HepG2 (cell line): ENCODE results near the gene OXLD1. TPM values are rescaled to one million over a fixed set of nuclear protein-coding genes. Genes with fewer than 3 reads are reported as not detected.

Source experiments
- ATAC-seq: fragments of 200-7000 bp; cut with Tn5 transposase; 3 replicates; pipeline ENCODE4 v1.9.1; 2020; ENCODE audit warnings: mild to moderate bottlenecking, moderate library complexity
- BruUV-seq: library from RNA; stranded (reverse); fragments of 400-500 nt; replicated peaks from 2 replicates; lab custom pipeline; 2021; lab: Mats Ljungman, UMichigan
- CTCF ChIA-PET: fragments of 300-600 bp; formaldehyde crosslinking; extraction: SDS; loops from one replicate; lab custom pipeline; 2021; ENCODE audit warnings: low total read pairs, inconsistent platforms, low intra/inter-chr PET ratio; lab: Yijun Ruan, JAX
- POLR2A ChIA-PET: fragments of 350-600 bp; sonication (Branson Sonifier 250); formaldehyde crosslinking; loops from one replicate; lab custom pipeline; 2020; ENCODE audit warnings: antibody characterized with exemption, inconsistent platforms; lab: Yijun Ruan, JAX
- DNase-seq: peaks from one replicate; pipeline ENCODE4 v3.0.0-alpha.2; 2015; ENCODE audit warnings: low spot score
- FAIRE-seq: peaks from 3 replicates; lab custom pipeline; 2011; peaks lifted over from hg19 to GRCh38; lab: Jason Lieb, UNC
- H2AFZ ChIP-seq: one replicate; pipeline ENCODE4 v1.6.1; 2011; ENCODE audit warnings: low read length, inconsistent platforms
- H3K27ac ChIP-seq: fragments of 300-600 bp; 3 replicates; pipeline ENCODE4 v1.8.0; 2011; ENCODE audit warnings: mixed run types, mild to moderate bottlenecking, mixed read lengths, low read length, inconsistent platforms; ENCODE audit not compliant: insufficient read depth; ENCODE audit errors: extremely low read length
- H3K27me3 ChIP-seq, 2 experiments: fragments of 200-600 bp in 1 of 2; 2 replicates in 1 of 2; 3 replicates in 1 of 2; pipeline versions ENCODE4 v1.6.0 to v1.8.0; 2011; ENCODE audit warnings: low read length in 2 of 2, mild to moderate bottlenecking in 2 of 2, moderate library complexity in 2 of 2, inconsistent platforms in 1 of 2; ENCODE audit not compliant: insufficient read depth in 2 of 2, control insufficient read depth in 1 of 2
- H3K36me3 ChIP-seq, 2 experiments: fragments of 200-600 bp in 1 of 2; replicated peaks in 1 of 2; 2 replicates in 1 of 2; 3 replicates in 1 of 2; pipeline versions ENCODE4 v1.5.1 to v1.8.0; 2011; ENCODE audit warnings: low read length in 2 of 2, inconsistent platforms in 1 of 2; ENCODE audit not compliant: insufficient read depth in 2 of 2, control insufficient read depth in 1 of 2
- H3K4me1 ChIP-seq: 2 replicates; pipeline ENCODE4 v1.5.1; 2012; ENCODE audit warnings: low read length, inconsistent platforms; ENCODE audit not compliant: insufficient read depth
- H3K4me2 ChIP-seq: 2 replicates; pipeline ENCODE4 v1.6.0; 2011; ENCODE audit warnings: low read depth, low read length, inconsistent platforms
- H3K4me3 ChIP-seq, 3 experiments: fragments of 200-600 bp in 1 of 3; sonication (generic), shearing (Covaris generic) in 1 of 3; replicated peaks in 1 of 3; 2 replicates each; pipeline ENCODE4 v1.5.1; 2011 to 2016; ENCODE audit warnings: low read length in 3 of 3, inconsistent platforms in 2 of 3, low read depth in 2 of 3, mild to moderate bottlenecking in 2 of 3, control low read depth in 1 of 3, mixed read lengths in 1 of 3; ENCODE audit not compliant: insufficient read depth in 1 of 3
- H3K79me2 ChIP-seq: one replicate; pipeline ENCODE4 v1.6.1; 2011; ENCODE audit warnings: low read length, inconsistent platforms; ENCODE audit not compliant: insufficient read depth
- H3K9ac ChIP-seq: 2 replicates; pipeline ENCODE4 v1.6.0; 2011; ENCODE audit warnings: mild to moderate bottlenecking, low read depth, low read length, inconsistent platforms; ENCODE audit not compliant: insufficient read depth
- H3K9me3 ChIP-seq: 2 replicates; pipeline ENCODE4 v1.5.1; 2012; ENCODE audit warnings: mild to moderate bottlenecking, low read length
- H4K20me1 ChIP-seq: 2 replicates; pipeline ENCODE4 v1.6.0; 2011; ENCODE audit warnings: inconsistent platforms, mild to moderate bottlenecking, low read length, moderate library complexity; ENCODE audit not compliant: insufficient read depth
- ELF3 ChIP-seq: IDR thresholded peaks from 2 replicates; pipeline ENCODE4 v1.6.1; 2016; ENCODE audit warnings: missing genetic modification reagents, missing compliant biosample characterization
- NR1H2 ChIP-seq: sonication (generic); formaldehyde crosslinking; IDR thresholded peaks from 2 replicates; pipeline ENCODE4 v1.8.1; 2022; ENCODE audit warnings: low read depth, missing genetic modification reagents, borderline replicate concordance
- NR2F6 ChIP-seq, 2 experiments: IDR thresholded peaks; 2 replicates each; pipeline ENCODE4 v1.6.1; 2016; ENCODE audit warnings: antibody characterized with exemption in 1 of 2, mild to moderate bottlenecking in 1 of 2
- SOX13 ChIP-seq, 3 experiments: fragments of 450-650 bp in 1 of 3; sonication (generic) in 1 of 3; formaldehyde crosslinking in 1 of 3; IDR thresholded peaks in 2 of 3; conservative IDR thresholded peaks in 1 of 3; 2 replicates each; pipeline versions ENCODE4 v1.5.0 to v1.6.1; 2016 to 2020; ENCODE audit warnings: antibody characterized with exemption in 1 of 3, mild to moderate bottlenecking in 1 of 3, missing compliant biosample characterization in 1 of 3, missing genetic modification reagents in 1 of 3, moderate library complexity in 1 of 3
- SRSF1 ChIP-seq: fragments of 200-400 bp; formaldehyde crosslinking; optimal IDR thresholded peaks from 2 replicates; pipeline ENCODE3; 2017; ENCODE audit warnings: mild to moderate bottlenecking, low read depth, low read length, moderate library complexity
- THYN1 ChIP-seq: sonication (generic); formaldehyde crosslinking; IDR thresholded peaks from 2 replicates; pipeline ENCODE4 v1.8.1; 2023; ENCODE audit warnings: low read depth, mild to moderate bottlenecking, moderate library complexity, missing genetic modification reagents, borderline replicate concordance
- ZBTB7A ChIP-seq: sonication (generic); formaldehyde crosslinking; IDR thresholded peaks from 2 replicates; pipeline ENCODE4 v1.8.0; 2022; ENCODE audit warnings: mild to moderate bottlenecking, missing genetic modification reagents
- ZNF253 ChIP-seq: sonication (generic); formaldehyde crosslinking; IDR thresholded peaks from 2 replicates; pipeline ENCODE4 v1.8.0; 2022; ENCODE audit warnings: mild to moderate bottlenecking, missing genetic modification reagents, borderline replicate concordance
- ZNF570 ChIP-seq: sonication (generic); formaldehyde crosslinking; IDR thresholded peaks from 2 replicates; pipeline ENCODE4 v1.4.0; 2020; ENCODE audit warnings: mild to moderate bottlenecking, missing genetic modification reagents, borderline replicate concordance
- ZNF724P ChIP-seq: sonication (generic); formaldehyde crosslinking; IDR thresholded peaks from 2 replicates; pipeline ENCODE4 v1.8.0; 2022; ENCODE audit warnings: missing genetic modification reagents, borderline replicate concordance
- ZNF768 ChIP-seq: sonication (generic); formaldehyde crosslinking; IDR thresholded peaks from 2 replicates; pipeline ENCODE4 v1.4.0; 2020; ENCODE audit warnings: missing genetic modification reagents
- WGBS: methylation state at CpG from one replicate; pipeline ENCODE4 v1.1.6; 2017; ENCODE audit warnings: low lambda C conversion rate; 5-methylcytosine and 5-hydroxymethylcytosine counted together
- in situ Hi-C: cut with HindIII; loops from 2 replicates; pipeline ENCODE4 v1.10.0; 2017; ENCODE audit warnings: low pct_unique_long_range_greater_than_20kb; ENCODE audit not compliant: extremely low pct_ligation_motif_present
- intact Hi-C: fragments of 100-400 bp; cut with micrococcal nuclease; formaldehyde crosslinking; loops from one replicate; pipeline ENCODE4 v1.10.0; 2022; ENCODE audit not compliant: unreplicated experiment
- polyA plus RNA-seq, 8 experiments: library from polyadenylated mRNA; depleted of rRNA in 3 of 8; stranded (reverse) in 7 of 8; unstranded in 1 of 8; fragments of >200 nt; fragmentation: Illumina TruSeq in 4 of 8; extraction: Trizol in 4 of 8; gene quantifications; 2 replicates each; pipeline versions ENCODE4 v1.2.1 to v1.2.3, GENCODE V29; 2011 to 2016; ENCODE audit warnings: low read depth in 4 of 8, missing spikeins in 1 of 8, mixed read lengths in 1 of 8; ENCODE audit not compliant: insufficient read depth in 1 of 8
- total RNA-seq, 5 experiments: library from RNA; depleted of rRNA; stranded (reverse); fragments of >200 nt; fragmentation: Illumina TruSeq; extraction: Trizol; gene quantifications; 2 replicates each; pipeline ENCODE4 v1.2.3, GENCODE V29; 2016; ENCODE audit warnings: low read depth in 1 of 5
- TF ChIP-seq, protein P1 (sequence below): fragments of 450-650 bp; IDR thresholded peaks from 2 replicates; pipeline ENCODE4 v1.6.1; 2016
- TF ChIP-seq, protein P2 (sequence below): sonication (generic); formaldehyde crosslinking; IDR thresholded peaks from 2 replicates; pipeline ENCODE4 v1.5.0; 2020; ENCODE audit warnings: mild to moderate bottlenecking, missing genetic modification reagents
- TF ChIP-seq, protein P3 (sequence below): sonication (generic); formaldehyde crosslinking; IDR thresholded peaks from 2 replicates; pipeline ENCODE4 v1.9.0; 2022; ENCODE audit warnings: low read depth, missing genetic modification reagents

OXLD1 gene
- total and polyA plus RNA-seq, 2 of the 13 experiments (the other 11 are each of a cell fraction or from before 2014, with no cell fraction given) = 27.1 to 37.5 TPM

DNA sequence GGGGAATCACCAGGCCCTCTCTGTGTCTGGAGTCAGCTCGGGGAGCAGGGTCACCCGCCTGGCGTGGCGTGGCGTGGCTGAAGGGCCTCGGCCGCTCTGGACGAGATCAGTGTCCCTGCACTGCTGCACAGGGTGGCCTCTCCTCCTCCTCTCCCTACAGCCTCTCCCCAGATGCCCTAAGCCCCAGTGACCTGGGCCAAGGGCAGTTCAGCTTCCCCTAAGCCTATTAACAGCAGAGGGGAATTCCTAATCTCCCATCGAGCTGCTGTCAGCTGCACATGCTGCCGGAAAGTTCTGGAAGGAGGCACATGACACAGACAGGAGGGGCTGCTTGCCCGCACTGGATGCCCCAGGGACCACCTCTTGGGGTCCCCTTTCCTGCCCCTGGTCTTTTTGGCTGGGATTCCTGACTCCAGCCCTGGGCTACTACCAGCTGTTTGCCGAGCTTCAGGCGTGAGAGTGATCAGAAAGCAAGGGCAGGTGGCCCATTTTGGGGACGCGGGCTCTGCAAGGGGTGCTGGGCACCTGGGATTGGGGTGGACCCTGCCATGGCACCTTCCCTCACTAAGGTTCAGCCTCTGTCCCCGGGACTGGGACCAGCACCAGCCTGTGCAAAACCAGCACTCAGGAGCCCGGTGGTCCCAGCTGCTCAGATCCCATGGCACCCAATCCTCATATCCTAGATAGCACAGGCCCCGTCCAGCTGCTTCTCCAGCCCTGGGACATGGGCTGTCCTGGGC lies 10.9 kb downstream of the OXLD1 start (continued):
- TF ChIP-seq, protein P1, sequence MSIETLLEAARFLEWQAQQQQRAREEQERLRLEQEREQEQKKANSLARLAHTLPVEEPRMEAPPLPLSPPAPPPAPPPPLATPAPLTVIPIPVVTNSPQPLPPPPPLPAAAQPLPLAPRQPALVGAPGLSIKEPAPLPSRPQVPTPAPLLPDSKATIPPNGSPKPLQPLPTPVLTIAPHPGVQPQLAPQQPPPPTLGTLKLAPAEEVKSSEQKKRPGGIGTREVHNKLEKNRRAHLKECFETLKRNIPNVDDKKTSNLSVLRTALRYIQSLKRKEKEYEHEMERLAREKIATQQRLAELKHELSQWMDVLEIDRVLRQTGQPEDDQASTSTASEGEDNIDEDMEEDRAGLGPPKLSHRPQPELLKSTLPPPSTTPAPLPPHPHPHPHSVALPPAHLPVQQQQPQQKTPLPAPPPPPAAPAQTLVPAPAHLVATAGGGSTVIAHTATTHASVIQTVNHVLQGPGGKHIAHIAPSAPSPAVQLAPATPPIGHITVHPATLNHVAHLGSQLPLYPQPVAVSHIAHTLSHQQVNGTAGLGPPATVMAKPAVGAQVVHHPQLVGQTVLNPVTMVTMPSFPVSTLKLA = peak; percentile 16; the same call in 1 of the 2 replicates
- TF ChIP-seq THYN1 (no peak), SOX13 (IDR thresholded peaks at IDR 0.05) (no peak), SOX13 (CRISPR knock-in tag; conservative IDR thresholded peaks at IDR 0.05 in 1 of 2, IDR thresholded peaks at IDR 0.05 in 1 of 2) (peak in 1 of 2 experiments; percentile 13; a peak in 1 of 4 replicates)
- TF ChIP-seq, all 625 proteins: peak for 110

DNA sequence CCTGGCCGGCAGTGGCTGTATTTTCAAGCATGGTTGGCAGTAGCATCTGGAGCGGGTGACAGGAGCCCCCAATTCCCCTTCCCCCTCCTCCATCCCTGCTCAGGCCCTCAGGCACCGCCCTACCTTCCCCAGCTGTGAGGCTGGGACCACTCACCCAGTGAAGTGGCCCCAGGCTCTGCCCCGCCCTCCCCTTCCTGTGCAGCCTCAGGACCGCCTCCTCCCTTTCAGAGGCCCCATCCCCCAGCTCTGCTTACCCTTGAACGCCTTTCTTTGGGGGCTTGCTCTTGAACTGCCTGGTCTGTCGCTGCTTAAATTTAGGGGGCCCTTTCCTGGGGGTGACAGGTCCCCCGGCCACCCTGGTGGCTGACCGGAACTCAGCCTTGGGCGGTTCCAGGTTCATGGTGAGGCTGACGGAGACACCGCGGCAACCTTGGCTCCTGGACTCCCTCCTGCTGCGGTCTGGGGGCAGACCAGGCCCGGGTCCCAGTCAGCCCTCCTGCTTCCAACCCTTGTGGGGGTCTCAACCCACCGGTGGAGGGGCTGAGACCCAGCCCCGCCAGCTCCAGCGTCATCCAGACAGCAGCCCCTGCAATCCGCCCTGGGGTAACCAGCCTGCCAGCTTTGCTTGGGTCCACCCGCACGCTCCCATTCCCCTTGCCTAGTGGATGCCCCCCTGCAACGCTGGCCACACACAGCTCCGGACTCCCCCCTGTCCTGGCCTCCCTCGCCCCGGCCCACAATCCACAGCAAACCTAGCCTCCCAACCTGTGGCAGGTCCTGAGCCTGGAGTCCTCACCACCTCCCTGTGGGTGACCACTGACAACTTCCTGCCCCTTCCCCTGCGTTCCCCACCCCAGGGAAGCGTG lies 13.3 kb downstream of the OXLD1 start:
- peak; percentile 14; the same call in 1 of the 3 replicates for ATAC-seq
- Histone ChIP-seq H3K79me2 (no peaks in the 10 kb centered on the region), H3K9me3 (peaks cover 6% of the 10 kb centered on the region; the same call in 1 of the 2 replicates), H4K20me1 (no peaks in the 10 kb centered on the region), H3K4me3 (peak overlapping the region; percentile 39 to 61 (median 48); a peak in 5 of 6 replicates), H3K9ac (peak overlapping the region; percentile 43; the same call in 1 of the 2 replicates), H3K27me3 (peaks cover 0 to 17% of the 10 kb centered on the region in 2 experiments; a peak in 3 of 5 replicates), H3K36me3 (no peaks in the 10 kb centered on the region), H3K27ac (no peak overlapping the region), H3K4me2 (peak overlapping the region; percentile 71), H3K4me1 (peaks cover 59% of the 10 kb centered on the region), H2AFZ (no peak overlapping the region)
- intact Hi-C loops = no loop called here
- POLR2A ChIA-PET = interaction anchor here (0.6 to 1.1 kb wide), 4 partner anchors 13 to 31 kb away, joined by 3 to 4 read pairs (median 3); partner anchors contain the start of genes ARL16, CCDC137, HGS and OXLD1
- CTCF ChIA-PET = no interaction called here
- in situ Hi-C loops = no loop called here
- no peak for DNase-seq
- WGBS = 43% methylated on average over 18 of the region's 27 CpGs
- no peak for FAIRE-seq
- BruUV-seq = no TSS peak
- TF ChIP-seq NR1H2 (CRISPR knock-in tag) (no peak), ZNF768 (CRISPR knock-in tag) (peak; percentile 42; the same call in 1 of the 2 replicates), ZBTB7A (CRISPR knock-in tag) (no peak), NR2F6 (IDR thresholded peaks at IDR 0.05) (no peak), NR2F6 (CRISPR knock-in tag; IDR thresholded peaks at IDR 0.05) (no peak), ZNF253 (CRISPR knock-in tag) (no peak), ELF3 (no peak), ZNF570 (CRISPR knock-in tag) (no peak), SRSF1 (no peak), ZNF724P (CRISPR knock-in tag) (no peak)
- TF ChIP-seq, protein P2, sequence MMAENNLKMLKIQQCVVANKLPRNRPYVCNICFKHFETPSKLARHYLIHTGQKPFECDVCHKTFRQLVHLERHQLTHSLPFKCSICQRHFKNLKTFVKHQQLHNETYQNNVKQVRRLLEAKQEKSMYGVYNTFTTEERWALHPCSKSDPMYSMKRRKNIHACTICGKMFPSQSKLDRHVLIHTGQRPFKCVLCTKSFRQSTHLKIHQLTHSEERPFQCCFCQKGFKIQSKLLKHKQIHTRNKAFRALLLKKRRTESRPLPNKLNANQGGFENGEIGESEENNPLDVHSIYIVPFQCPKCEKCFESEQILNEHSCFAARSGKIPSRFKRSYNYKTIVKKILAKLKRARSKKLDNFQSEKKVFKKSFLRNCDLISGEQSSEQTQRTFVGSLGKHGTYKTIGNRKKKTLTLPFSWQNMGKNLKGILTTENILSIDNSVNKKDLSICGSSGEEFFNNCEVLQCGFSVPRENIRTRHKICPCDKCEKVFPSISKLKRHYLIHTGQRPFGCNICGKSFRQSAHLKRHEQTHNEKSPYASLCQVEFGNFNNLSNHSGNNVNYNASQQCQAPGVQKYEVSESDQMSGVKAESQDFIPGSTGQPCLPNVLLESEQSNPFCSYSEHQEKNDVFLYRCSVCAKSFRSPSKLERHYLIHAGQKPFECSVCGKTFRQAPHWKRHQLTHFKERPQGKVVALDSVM (CRISPR knock-in tag) = no peak
- TF ChIP-seq, protein P3, sequence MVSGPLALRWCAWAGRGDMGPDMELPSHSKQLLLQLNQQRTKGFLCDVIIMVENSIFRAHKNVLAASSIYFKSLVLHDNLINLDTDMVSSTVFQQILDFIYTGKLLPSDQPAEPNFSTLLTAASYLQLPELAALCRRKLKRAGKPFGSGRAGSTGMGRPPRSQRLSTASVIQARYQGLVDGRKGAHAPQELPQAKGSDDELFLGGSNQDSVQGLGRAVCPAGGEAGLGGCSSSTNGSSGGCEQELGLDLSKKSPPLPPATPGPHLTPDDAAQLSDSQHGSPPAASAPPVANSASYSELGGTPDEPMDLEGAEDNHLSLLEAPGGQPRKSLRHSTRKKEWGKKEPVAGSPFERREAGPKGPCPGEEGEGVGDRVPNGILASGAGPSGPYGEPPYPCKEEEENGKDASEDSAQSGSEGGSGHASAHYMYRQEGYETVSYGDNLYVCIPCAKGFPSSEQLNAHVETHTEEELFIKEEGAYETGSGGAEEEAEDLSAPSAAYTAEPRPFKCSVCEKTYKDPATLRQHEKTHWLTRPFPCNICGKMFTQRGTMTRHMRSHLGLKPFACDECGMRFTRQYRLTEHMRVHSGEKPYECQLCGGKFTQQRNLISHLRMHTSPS (CRISPR knock-in tag) = no peak
